ENCODE results near the gene MOGAT3. TPM values are rescaled to one million over a fixed set of nuclear protein-coding genes. Genes with fewer than 3 reads are reported as not detected.
A peak's percentile ranks its signal among the peaks of the same experiment; 100 is the strongest.

MOGAT3 gene
- total RNA-seq, 1 experiment from 2014 or later, result 0.52 TPM

- H3K4me3 ChIP-seq (ENCODE audit: insufficient read depth, low read depth, low read length), result no peak overlapping the region
- H3K27me3 ChIP-seq (ENCODE audit: control insufficient read depth, insufficient read depth, low read length), result peaks cover 11% of the 10 kb centered on the region
- peaks cover 2% of the 10 kb centered on the region; the same call in 1 of the 2 replicates for H3K36me3 ChIP-seq (replicated peaks; ENCODE audit: control insufficient read depth, insufficient read depth, low read length)
- peak; percentile 65 for DNase-seq
Measured at GRCh38 chr7:101159696-101160674, 40.9 kb downstream of the MOGAT3 start.

GRCh38 chr7:101156866-101157589 is 43.8 kb downstream of the MOGAT3 start:
- DNase-seq, result peak; percentile 31

GRCh38 chr7:101156277-101156676 is 44.6 kb downstream of the MOGAT3 start:
- Histone ChIP-seq H3K36me3 (replicated peaks; ENCODE audit: control insufficient read depth, insufficient read depth, low read length) (peaks cover 2% of the 10 kb centered on the region; the same call in 1 of the 2 replicates), H3K27me3 (ENCODE audit: control insufficient read depth, insufficient read depth, low read length) (peaks cover 2% of the 10 kb centered on the region; the same call in 1 of the 2 replicates), H3K4me3 (ENCODE audit: insufficient read depth, low read depth, low read length) (no peak overlapping the region)
- peak; percentile 48 for DNase-seq

More at GRCh38 chr7:101156866-101157589, 43.8 kb downstream of the MOGAT3 start:
- H3K27me3 ChIP-seq (ENCODE audit: control insufficient read depth, insufficient read depth, low read length), result peaks cover 2% of the 10 kb centered on the region; the same call in 1 of the 2 replicates
- H3K36me3 ChIP-seq (replicated peaks; ENCODE audit: control insufficient read depth, insufficient read depth, low read length), result peaks cover 2% of the 10 kb centered on the region; the same call in 1 of the 2 replicates
- no peak overlapping the region for H3K4me3 ChIP-seq (ENCODE audit: insufficient read depth, low read depth, low read length)

- peaks cover 2% of the 10 kb centered on the region; the same call in 1 of the 2 replicates for H3K36me3 ChIP-seq (replicated peaks; ENCODE audit: control insufficient read depth, insufficient read depth, low read length)
- peak; percentile 40 for DNase-seq
- H3K27me3 ChIP-seq (ENCODE audit: control insufficient read depth, insufficient read depth, low read length), result peaks cover 2% of the 10 kb centered on the region; the same call in 1 of the 2 replicates
- peak overlapping the region; percentile 91 for H3K4me3 ChIP-seq (ENCODE audit: insufficient read depth, low read depth, low read length)
Measured at GRCh38 chr7:101155303-101155702, 45.5 kb downstream of the MOGAT3 start.

GRCh38 chr7:101154693-101155102 is 46.1 kb downstream of the MOGAT3 start:
- no peak for DNase-seq
- H3K27me3 ChIP-seq (ENCODE audit: control insufficient read depth, insufficient read depth, low read length), result peaks cover 2% of the 10 kb centered on the region; the same call in 1 of the 2 replicates
- peak overlapping the region; percentile 91 for H3K4me3 ChIP-seq (ENCODE audit: insufficient read depth, low read depth, low read length)
- peaks cover 2% of the 10 kb centered on the region; the same call in 1 of the 2 replicates for H3K36me3 ChIP-seq (replicated peaks; ENCODE audit: control insufficient read depth, insufficient read depth, low read length)

- peak within 1 kb of the TSS; percentile 91 for H3K4me3 ChIP-seq (ENCODE audit: insufficient read depth, low read depth, low read length)
- no peaks in the 10 kb centered on the region for H3K36me3 ChIP-seq (replicated peaks; ENCODE audit: control insufficient read depth, insufficient read depth, low read length)
- peak; percentile 99 for DNase-seq
- H3K27me3 ChIP-seq (ENCODE audit: control insufficient read depth, insufficient read depth, low read length), result peaks cover 2% of the 10 kb centered on the region; the same call in 1 of the 2 replicates
Measured at GRCh38 chr7:101153969-101154692, 46.7 kb downstream of the MOGAT3 start, which contains the start of gene AP1S1. Gene AP1S1 (plus strand): TSS chr7:101154476. CDS start chr7:101154515, 39 bp downstream.

- no peak for DNase-seq
Measured at GRCh38 chr7:101151908-101152651, 48.8 kb downstream of the MOGAT3 start.

More at GRCh38 chr7:101151908-101152651, 48.8 kb downstream of the MOGAT3 start:
- no peak overlapping the region for H3K4me3 ChIP-seq (ENCODE audit: insufficient read depth, low read depth, low read length)
- no peaks in the 10 kb centered on the region for H3K36me3 ChIP-seq (replicated peaks; ENCODE audit: control insufficient read depth, insufficient read depth, low read length)
- H3K27me3 ChIP-seq (ENCODE audit: control insufficient read depth, insufficient read depth, low read length), result peaks cover 2% of the 10 kb centered on the region; the same call in 1 of the 2 replicates

Other genes with a start within 250 kb of the MOGAT3 start
- 1.8 and 10.4 TPM in 2 replicates for gene MUC12, start 231.5 kb downstream of the MOGAT3 start, total RNA-seq (2014; rRNA removed; shearing (Covaris generic))
- gene MUC17, start 181.0 kb downstream of the MOGAT3 start, total RNA-seq (2014; rRNA removed; shearing (Covaris generic)), result not detected in 2 replicates
- 6.1 and 8.9 TPM in 2 replicates for gene TRIM56, start 115.6 kb downstream of the MOGAT3 start, total RNA-seq (2014; rRNA removed; shearing (Covaris generic))
- 3.4 and 3.6 TPM in 2 replicates for gene SERPINE1, start 73.9 kb downstream of the MOGAT3 start, total RNA-seq (2014; rRNA removed; shearing (Covaris generic))
- 114 and 137 TPM in 2 replicates for gene AP1S1, start 46.6 kb downstream of the MOGAT3 start, total RNA-seq (2014; rRNA removed; shearing (Covaris generic))
- gene VGF, start 35.5 kb downstream of the MOGAT3 start, total RNA-seq (2014; rRNA removed; shearing (Covaris generic)), result 12.0 and 22.5 TPM in 2 replicates
- 0.30 and 0.59 TPM in 2 replicates for gene NAT16, start 20.7 kb downstream of the MOGAT3 start, total RNA-seq (2014; rRNA removed; shearing (Covaris generic))
- gene PLOD3, start 16.5 kb upstream of the MOGAT3 start, total RNA-seq (2014; rRNA removed; shearing (Covaris generic)), result 41.9 and 48.3 TPM in 2 replicates
- 58.9 and 83.3 TPM in 2 replicates for gene ZNHIT1, start 17.1 kb upstream of the MOGAT3 start, total RNA-seq (2014; rRNA removed; shearing (Covaris generic))
- 4.2 and 6.1 TPM in 2 replicates for gene CLDN15, start 36.8 kb upstream of the MOGAT3 start, total RNA-seq (2014; rRNA removed; shearing (Covaris generic))
- 141 and 151 TPM in 2 replicates for gene FIS1, start 44.0 kb upstream of the MOGAT3 start, total RNA-seq (2014; rRNA removed; shearing (Covaris generic))
- 19.8 and 27.4 TPM in 2 replicates for gene IFT22, start 120.8 kb upstream of the MOGAT3 start, total RNA-seq (2014; rRNA removed; shearing (Covaris generic))
- 70.3 and 77.5 TPM in 2 replicates for gene COL26A1, start 161.8 kb upstream of the MOGAT3 start, total RNA-seq (2014; rRNA removed; shearing (Covaris generic))